Measurements from ENCODE around the gene ERCC6L2. TPM values are rescaled to one million over a fixed set of nuclear protein-coding genes. Genes with fewer than 3 reads are reported as not detected.
A peak's percentile ranks its signal among the peaks of the same experiment; 100 is the strongest.

ERCC6L2 gene
- total and polyA plus RNA-seq, 2 donors from 2014 or later = 4.4 to 58.9 TPM

- H3K4me3 ChIP-seq (ENCODE audit: low read length in 3 of 3) = no peak overlapping the region
- no peak for FAIRE-seq
- no peak overlapping the region for H3K9ac ChIP-seq (ENCODE audit: low read length in 3 of 3)
- H3K9me3 ChIP-seq (ENCODE audit: control insufficient read depth in 2 of 3, insufficient read depth in 1 of 3, low read length in 3 of 3) = no peaks in the 10 kb centered on the region
- no peaks in the 10 kb centered on the region for H3K27me3 ChIP-seq (ENCODE audit: control insufficient read depth, insufficient read depth, low read length)
- no peaks in the 10 kb centered on the region for H3K4me1 ChIP-seq (ENCODE audit: control insufficient read depth in 2 of 3, insufficient read depth in 2 of 3, low read depth in 1 of 3, low read length in 3 of 3)
- TF ChIP-seq, protein P1, sequence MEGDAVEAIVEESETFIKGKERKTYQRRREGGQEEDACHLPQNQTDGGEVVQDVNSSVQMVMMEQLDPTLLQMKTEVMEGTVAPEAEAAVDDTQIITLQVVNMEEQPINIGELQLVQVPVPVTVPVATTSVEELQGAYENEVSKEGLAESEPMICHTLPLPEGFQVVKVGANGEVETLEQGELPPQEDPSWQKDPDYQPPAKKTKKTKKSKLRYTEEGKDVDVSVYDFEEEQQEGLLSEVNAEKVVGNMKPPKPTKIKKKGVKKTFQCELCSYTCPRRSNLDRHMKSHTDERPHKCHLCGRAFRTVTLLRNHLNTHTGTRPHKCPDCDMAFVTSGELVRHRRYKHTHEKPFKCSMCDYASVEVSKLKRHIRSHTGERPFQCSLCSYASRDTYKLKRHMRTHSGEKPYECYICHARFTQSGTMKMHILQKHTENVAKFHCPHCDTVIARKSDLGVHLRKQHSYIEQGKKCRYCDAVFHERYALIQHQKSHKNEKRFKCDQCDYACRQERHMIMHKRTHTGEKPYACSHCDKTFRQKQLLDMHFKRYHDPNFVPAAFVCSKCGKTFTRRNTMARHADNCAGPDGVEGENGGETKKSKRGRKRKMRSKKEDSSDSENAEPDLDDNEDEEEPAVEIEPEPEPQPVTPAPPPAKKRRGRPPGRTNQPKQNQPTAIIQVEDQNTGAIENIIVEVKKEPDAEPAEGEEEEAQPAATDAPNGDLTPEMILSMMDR (IDR thresholded peaks at IDR 0.05; ENCODE audit: borderline replicate concordance, extremely low read depth, insufficient read depth) = no peak
- H3K27ac ChIP-seq (ENCODE audit: low read depth in 2 of 2, low read length in 2 of 2) = no peak overlapping the region
- DNase-seq = no peak
- H3K36me3 ChIP-seq (ENCODE audit: control insufficient read depth in 2 of 3, insufficient read depth in 3 of 3, low read length in 3 of 3) = peaks cover 0 to 29% (median 13%) of the 10 kb centered on the region in 3 donors
- intact Hi-C loops (cut with DNase I) = no loop called here
Observed at GRCh38 chr9:96006961-96007360, 131.5 kb downstream of the ERCC6L2 start.

DNA sequence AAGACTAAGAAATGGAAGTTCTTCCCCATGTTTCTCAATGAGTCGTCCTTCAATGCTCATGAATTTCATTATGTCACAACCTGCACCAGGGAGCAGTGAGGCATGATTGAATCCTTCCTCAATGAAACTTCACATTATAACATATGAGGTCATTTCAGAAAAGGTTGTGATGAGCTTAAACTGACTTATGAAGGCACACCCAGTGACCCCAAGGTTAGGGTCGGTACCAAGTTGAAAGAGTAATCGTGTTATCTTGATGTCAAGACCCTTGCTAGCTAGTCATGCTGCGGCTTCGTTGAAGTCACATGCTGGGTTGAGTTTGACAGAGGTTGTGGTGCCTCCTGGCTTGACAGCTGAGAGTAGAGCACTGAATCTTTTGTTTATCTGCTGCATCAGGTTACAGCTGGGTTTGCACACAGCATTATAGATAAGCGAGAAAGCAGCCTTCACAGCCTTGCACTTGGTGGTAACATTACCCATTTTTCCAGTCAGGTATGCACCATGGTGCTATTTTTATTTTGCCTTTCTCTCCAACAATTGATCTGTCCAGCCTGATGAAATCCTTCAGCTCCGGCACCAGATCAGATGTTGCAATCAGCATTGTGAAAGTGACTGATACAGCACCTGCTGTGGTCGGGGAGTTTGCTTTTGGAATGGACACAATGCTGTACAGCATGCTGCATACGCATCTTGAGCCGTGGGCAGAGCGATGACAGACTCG, 133.2 kb downstream of the ERCC6L2 start:
- Histone ChIP-seq H3K27me3 (ENCODE audit: control insufficient read depth, insufficient read depth, low read length) (no peaks in the 10 kb centered on the region), H3K27ac (ENCODE audit: low read depth in 2 of 2, low read length in 2 of 2) (no peak overlapping the region), H3K9ac (ENCODE audit: low read length in 3 of 3) (no peak overlapping the region), H3K9me3 (ENCODE audit: control insufficient read depth in 2 of 3, insufficient read depth in 1 of 3, low read length in 3 of 3) (no peaks in the 10 kb centered on the region), H3K4me3 (ENCODE audit: low read length in 3 of 3) (no peak overlapping the region), H3K36me3 (ENCODE audit: control insufficient read depth in 2 of 3, insufficient read depth in 3 of 3, low read length in 3 of 3) (peaks cover 0 to 29% (median 13%) of the 10 kb centered on the region in 3 donors), H3K4me1 (ENCODE audit: control insufficient read depth in 2 of 3, insufficient read depth in 2 of 3, low read depth in 1 of 3, low read length in 3 of 3) (no peaks in the 10 kb centered on the region)
- DNase-seq = peak in 3 of 5 donors; percentile 44 to 71 (median 54)
- FAIRE-seq = no peak
- TF ChIP-seq, protein P1 (IDR thresholded peaks at IDR 0.05; ENCODE audit: borderline replicate concordance, extremely low read depth, insufficient read depth) = no peak
- intact Hi-C loops (cut with DNase I) = no loop called here

DNA sequence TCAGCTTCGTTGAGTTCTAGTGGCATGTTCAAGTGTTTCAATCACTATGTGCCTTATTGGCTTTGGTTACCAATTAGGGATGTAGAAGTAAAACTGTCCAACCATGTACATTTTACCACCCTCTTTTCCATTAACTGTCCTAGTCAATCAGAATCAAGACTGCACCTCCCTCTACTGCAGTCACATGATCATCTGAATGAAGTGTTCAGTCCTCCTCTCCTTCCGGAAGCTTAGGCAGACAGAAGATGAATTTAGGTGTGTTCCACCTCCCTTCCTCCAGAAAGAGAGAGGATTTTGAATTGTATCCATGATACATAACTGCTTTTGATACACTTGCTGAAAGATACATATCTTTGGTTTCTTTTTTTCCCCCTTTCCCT, 133.7 kb downstream of the ERCC6L2 start:
- intact Hi-C loops (cut with DNase I) = no loop called here
- no peak overlapping the region for H3K27ac ChIP-seq (ENCODE audit: low read depth in 2 of 2, low read length in 2 of 2)

More for the DNA sequence above, 133.7 kb downstream of the ERCC6L2 start:
- DNase-seq = no peak
- TF ChIP-seq, protein P1 (IDR thresholded peaks at IDR 0.05; ENCODE audit: borderline replicate concordance, extremely low read depth, insufficient read depth) = no peak
- peaks cover 0 to 35% (median 16%) of the 10 kb centered on the region in 3 donors for H3K36me3 ChIP-seq (ENCODE audit: control insufficient read depth in 2 of 3, insufficient read depth in 3 of 3, low read length in 3 of 3)
- no peak for FAIRE-seq
- H3K9ac ChIP-seq (ENCODE audit: low read length in 3 of 3) = no peak overlapping the region
- no peaks in the 10 kb centered on the region for H3K9me3 ChIP-seq (ENCODE audit: control insufficient read depth in 2 of 3, insufficient read depth in 1 of 3, low read length in 3 of 3)
- no peaks in the 10 kb centered on the region for H3K27me3 ChIP-seq (ENCODE audit: control insufficient read depth, insufficient read depth, low read length)
- H3K4me3 ChIP-seq (ENCODE audit: low read length in 3 of 3) = no peak overlapping the region
- H3K4me1 ChIP-seq (ENCODE audit: control insufficient read depth in 2 of 3, insufficient read depth in 2 of 3, low read depth in 1 of 3, low read length in 3 of 3) = no peaks in the 10 kb centered on the region
